HepG2 (cell line): ENCODE measurements around the gene MVP. TPM values are rescaled to one million over a fixed set of nuclear protein-coding genes. Genes with fewer than 3 reads are reported as not detected.
A peak's percentile ranks its signal among the peaks of the same experiment; 100 is the strongest.

Experiments used
- AHR ChIP-seq: IDR thresholded peaks from 2 replicates; pipeline ENCODE4 v1.6.1; 2018; ENCODE audit warnings: missing genetic modification reagents, missing compliant biosample characterization
- ATF1 ChIP-seq: IDR thresholded peaks from 2 replicates; pipeline ENCODE4 v1.6.1; 2016; ENCODE audit warnings: mild to moderate bottlenecking, control low read depth
- CEBPB ChIP-seq: IDR thresholded peaks from 2 replicates; pipeline ENCODE4 v1.6.1; 2011; ENCODE audit warnings: low read depth, low read length, improper control_type of control experiment, borderline replicate concordance
- HNRNPH1 ChIP-seq: fragments of 200-400 bp; formaldehyde crosslinking; optimal IDR thresholded peaks from 2 replicates; pipeline ENCODE3; 2017; ENCODE audit warnings: mild to moderate bottlenecking, low read depth, low read length
- NFE2 ChIP-seq: sonication (generic); formaldehyde crosslinking; IDR thresholded peaks from 2 replicates; pipeline ENCODE4 v1.4.0; 2020; ENCODE audit warnings: missing genetic modification reagents
- RARA ChIP-seq: IDR thresholded peaks from 2 replicates; pipeline ENCODE4 v1.6.1; 2016; ENCODE audit warnings: missing genetic modification reagents, missing compliant biosample characterization
- RBFOX2 ChIP-seq: fragments of 200-400 bp; formaldehyde crosslinking; IDR thresholded peaks from 2 replicates; pipeline ENCODE4 v1.6.1; 2017; ENCODE audit warnings: low read depth, mild to moderate bottlenecking, low read length
- TFDP2 ChIP-seq: sonication (generic); formaldehyde crosslinking; IDR thresholded peaks from 2 replicates; pipeline ENCODE4 v1.4.0; 2020; ENCODE audit warnings: missing genetic modification reagents
- TSC22D2 ChIP-seq: sonication (generic); formaldehyde crosslinking; IDR thresholded peaks from 2 replicates; pipeline ENCODE4 v1.5.1; 2020; ENCODE audit warnings: missing genetic modification reagents, mild to moderate bottlenecking, borderline replicate concordance
- ZBTB3 ChIP-seq: sonication (generic); formaldehyde crosslinking; IDR thresholded peaks from 2 replicates; pipeline ENCODE4 v1.4.0; 2020; ENCODE audit warnings: low read depth, mild to moderate bottlenecking, moderate library complexity, missing genetic modification reagents, borderline replicate concordance
- ZBTB4 ChIP-seq: sonication (generic); formaldehyde crosslinking; IDR thresholded peaks from 2 replicates; pipeline ENCODE4 v1.4.0; 2020; ENCODE audit warnings: missing genetic modification reagents, mild to moderate bottlenecking, borderline replicate concordance
- ZNF20 ChIP-seq: sonication (generic); formaldehyde crosslinking; IDR thresholded peaks from 2 replicates; pipeline ENCODE4 v1.4.0; 2020; ENCODE audit warnings: mild to moderate bottlenecking, moderate library complexity, missing genetic modification reagents
- ZNF256 ChIP-seq: sonication (generic); formaldehyde crosslinking; conservative IDR thresholded peaks from 2 replicates; pipeline ENCODE4 v1.4.0; 2020; ENCODE audit warnings: missing genetic modification reagents
- ZNF30 ChIP-seq: sonication (generic); formaldehyde crosslinking; IDR thresholded peaks from 2 replicates; pipeline ENCODE4 v1.5.0; 2020; ENCODE audit warnings: mild to moderate bottlenecking, missing genetic modification reagents
- ZNF317 ChIP-seq: sonication (generic); formaldehyde crosslinking; IDR thresholded peaks from 2 replicates; pipeline ENCODE4 v1.5.0; 2020; ENCODE audit warnings: mild to moderate bottlenecking, missing genetic modification reagents
- ZNF512B ChIP-seq: sonication (generic); formaldehyde crosslinking; IDR thresholded peaks from 2 replicates; pipeline ENCODE4 v1.5.1; 2020; ENCODE audit warnings: missing genetic modification reagents, mild to moderate bottlenecking, borderline replicate concordance
- ZNF574 ChIP-seq: sonication (generic); formaldehyde crosslinking; IDR thresholded peaks from 2 replicates; pipeline ENCODE4 v1.4.0; 2020; ENCODE audit warnings: missing genetic modification reagents
- ZNF619 ChIP-seq: sonication (generic); formaldehyde crosslinking; IDR thresholded peaks from 2 replicates; pipeline ENCODE4 v1.4.0; 2020; ENCODE audit warnings: mild to moderate bottlenecking, missing genetic modification reagents
- polyA plus RNA-seq, 8 experiments: library from polyadenylated mRNA; depleted of rRNA in 3 of 8; stranded (reverse) in 7 of 8; unstranded in 1 of 8; fragments of >200 nt; fragmentation: Illumina TruSeq in 4 of 8; extraction: Trizol in 4 of 8; gene quantifications; 2 replicates each; pipeline versions ENCODE4 v1.2.1 to v1.2.3, GENCODE V29; 2011 to 2016; ENCODE audit warnings: low read depth in 4 of 8, missing spikeins in 1 of 8, mixed read lengths in 1 of 8; ENCODE audit not compliant: insufficient read depth in 1 of 8
- total RNA-seq, 5 experiments: library from RNA; depleted of rRNA; stranded (reverse); fragments of >200 nt; fragmentation: Illumina TruSeq; extraction: Trizol; gene quantifications; 2 replicates each; pipeline ENCODE4 v1.2.3, GENCODE V29; 2016; ENCODE audit warnings: low read depth in 1 of 5

The MVP gene
- total and polyA plus RNA-seq, 2 of the 13 experiments (the other 11 are each of a cell fraction or from before 2014, with no cell fraction given), result 22.9 to 43.5 TPM

- no peak for TF ChIP-seq CEBPB
- TF ChIP-seq RARA, result no peak
- no peak for TF ChIP-seq HNRNPH1
- no peak for TF ChIP-seq ZNF317 (CRISPR knock-in tag)
- TF ChIP-seq RBFOX2, result no peak
- no peak for TF ChIP-seq NFE2 (CRISPR knock-in tag)
- no peak for TF ChIP-seq TFDP2 (CRISPR knock-in tag)
- peak; percentile 14; the same call in 1 of the 2 replicates for TF ChIP-seq ZBTB4 (CRISPR knock-in tag)
- no peak; the same call in 1 of the 2 replicates for TF ChIP-seq ZNF30
- TF ChIP-seq ZBTB3, result no peak
- no peak for TF ChIP-seq ZNF619 (CRISPR knock-in tag)
- no peak for TF ChIP-seq ZNF256 (CRISPR knock-in tag)
- no peak; the same call in 1 of the 2 replicates for TF ChIP-seq ZNF574 (CRISPR knock-in tag)
- no peak for TF ChIP-seq AHR (CRISPR knock-in tag)
- no peak for TF ChIP-seq ATF1 (CRISPR knock-in tag)
- TF ChIP-seq ZNF20 (CRISPR knock-in tag), result no peak
- no peak for TF ChIP-seq ZNF512B (CRISPR knock-in tag)
- TF ChIP-seq TSC22D2 (CRISPR knock-in tag), result 0 out of 2 replicates have a peak, but pooled peaks have one; percentile 6
Measured at GRCh38 chr16:29790949-29791844, 29.1 kb upstream of the MVP start (continued).
